Bone marrow (tissue), 2 donors: Measurements from ENCODE around the gene PAN2.

Source experiments
- DNase-seq, 2 donors: peaks; one replicate each; lab custom pipeline; 2025; lab: John Stamatoyannopoulos, UW

The PAN2 gene

GRCh38 chr12:56266693-56267442 lies 66.9 kb downstream of the PAN2 start, which contains the start of gene COQ10A:
TSS of gene COQ10A (plus strand) at chr12:56266942. CDS start at chr12:56267119, 177 bp downstream.
- DNase-seq, result peak; percentile 79 to 82
